Measurements from ENCODE around the gene SLK. TPM values are rescaled to one million over a fixed set of nuclear protein-coding genes. Genes with fewer than 3 reads are reported as not detected.

Gene SLK
- total and polyA plus RNA-seq, 2 of the 13 experiments (the other 11 are each of a cell fraction or from before 2014, with no cell fraction given), result 3.4 to 22.8 TPM

DNA sequence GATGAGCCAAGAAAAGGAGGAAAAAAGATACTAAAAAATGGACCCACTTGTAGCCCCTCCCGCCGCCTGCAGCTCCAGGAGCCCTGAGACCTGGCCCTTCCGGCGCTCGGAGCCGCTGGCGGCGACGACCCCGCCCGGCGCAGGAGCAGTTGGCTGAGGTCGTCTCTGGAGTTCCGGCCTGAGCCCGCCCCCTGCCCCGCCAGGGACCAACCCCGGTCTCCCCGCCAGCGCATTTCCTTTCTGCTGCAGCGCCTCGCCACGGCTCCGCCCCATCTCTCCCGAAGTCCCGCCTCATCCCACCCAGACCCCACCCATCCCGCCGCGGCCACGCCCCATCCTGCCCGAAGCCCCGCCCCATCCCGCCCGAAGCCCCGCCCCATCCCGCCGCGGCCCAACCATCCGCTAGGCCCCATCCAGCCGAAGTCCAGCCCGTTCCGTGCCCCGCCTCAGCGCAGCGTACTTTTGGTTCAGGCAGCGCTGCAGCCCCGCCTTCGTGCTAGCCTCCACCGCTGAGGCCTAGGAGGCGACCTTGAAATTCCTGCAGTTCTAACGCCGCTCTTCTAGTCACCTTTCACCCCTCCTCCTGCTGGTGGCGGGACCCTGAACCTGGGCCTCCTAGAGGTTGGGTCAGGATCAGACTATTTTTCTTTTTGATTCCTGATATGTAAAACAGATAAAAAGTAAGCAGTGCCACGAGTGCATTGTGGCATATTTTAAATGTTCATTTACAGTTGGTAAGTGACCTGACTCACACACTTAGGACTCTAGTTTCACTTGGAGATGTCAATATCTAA is 48.7 kb upstream of the SLK start, which contains the start of gene STN1 (continued):
- TF ChIP-seq, protein P1, sequence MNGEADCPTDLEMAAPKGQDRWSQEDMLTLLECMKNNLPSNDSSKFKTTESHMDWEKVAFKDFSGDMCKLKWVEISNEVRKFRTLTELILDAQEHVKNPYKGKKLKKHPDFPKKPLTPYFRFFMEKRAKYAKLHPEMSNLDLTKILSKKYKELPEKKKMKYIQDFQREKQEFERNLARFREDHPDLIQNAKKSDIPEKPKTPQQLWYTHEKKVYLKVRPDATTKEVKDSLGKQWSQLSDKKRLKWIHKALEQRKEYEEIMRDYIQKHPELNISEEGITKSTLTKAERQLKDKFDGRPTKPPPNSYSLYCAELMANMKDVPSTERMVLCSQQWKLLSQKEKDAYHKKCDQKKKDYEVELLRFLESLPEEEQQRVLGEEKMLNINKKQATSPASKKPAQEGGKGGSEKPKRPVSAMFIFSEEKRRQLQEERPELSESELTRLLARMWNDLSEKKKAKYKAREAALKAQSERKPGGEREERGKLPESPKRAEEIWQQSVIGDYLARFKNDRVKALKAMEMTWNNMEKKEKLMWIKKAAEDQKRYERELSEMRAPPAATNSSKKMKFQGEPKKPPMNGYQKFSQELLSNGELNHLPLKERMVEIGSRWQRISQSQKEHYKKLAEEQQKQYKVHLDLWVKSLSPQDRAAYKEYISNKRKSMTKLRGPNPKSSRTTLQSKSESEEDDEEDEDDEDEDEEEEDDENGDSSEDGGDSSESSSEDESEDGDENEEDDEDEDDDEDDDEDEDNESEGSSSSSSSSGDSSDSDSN (CRISPR knock-in tag; IDR thresholded peaks at IDR 0.05), result peak; percentile 54
- TF ChIP-seq ZNF629 (CRISPR knock-in tag; conservative IDR thresholded peaks at IDR 0.05) (peak; percentile 14; the same call in 1 of the 2 replicates), HNF4A (CRISPR knock-in tag; IDR thresholded peaks at IDR 0.05) (peak; percentile 84), ZNF569 (CRISPR knock-in tag; IDR thresholded peaks at IDR 0.05; ENCODE audit: borderline replicate concordance) (no peak; the same call in 1 of the 2 replicates), ZNF749 (CRISPR knock-in tag; IDR thresholded peaks at IDR 0.05; ENCODE audit: borderline replicate concordance) (no peak; the same call in 1 of the 2 replicates), ATRX (CRISPR knock-in tag; IDR thresholded peaks at IDR 0.05; ENCODE audit: borderline replicate concordance) (no peak), ZNF550 (CRISPR knock-in tag; IDR thresholded peaks at IDR 0.05; ENCODE audit: borderline replicate concordance) (no peak), GTF3A (CRISPR knock-in tag; conservative IDR thresholded peaks at IDR 0.05) (no peak), NFKB2 (CRISPR knock-in tag; IDR thresholded peaks at IDR 0.05; ENCODE audit: borderline replicate concordance) (no peak), ARID2 (CRISPR knock-in tag; IDR thresholded peaks at IDR 0.05; ENCODE audit: borderline replicate concordance) (no peak), TEAD2 (CRISPR knock-in tag; IDR thresholded peaks at IDR 0.05) (no peak), SNRNP70 (IDR thresholded peaks at IDR 0.05; ENCODE audit: low read depth, low read length) (no peak), RBAK (CRISPR knock-in tag; IDR thresholded peaks at IDR 0.05) (no peak), NFATC3 (CRISPR knock-in tag; IDR thresholded peaks at IDR 0.05) (no peak)
- TF ChIP-seq, protein P2, sequence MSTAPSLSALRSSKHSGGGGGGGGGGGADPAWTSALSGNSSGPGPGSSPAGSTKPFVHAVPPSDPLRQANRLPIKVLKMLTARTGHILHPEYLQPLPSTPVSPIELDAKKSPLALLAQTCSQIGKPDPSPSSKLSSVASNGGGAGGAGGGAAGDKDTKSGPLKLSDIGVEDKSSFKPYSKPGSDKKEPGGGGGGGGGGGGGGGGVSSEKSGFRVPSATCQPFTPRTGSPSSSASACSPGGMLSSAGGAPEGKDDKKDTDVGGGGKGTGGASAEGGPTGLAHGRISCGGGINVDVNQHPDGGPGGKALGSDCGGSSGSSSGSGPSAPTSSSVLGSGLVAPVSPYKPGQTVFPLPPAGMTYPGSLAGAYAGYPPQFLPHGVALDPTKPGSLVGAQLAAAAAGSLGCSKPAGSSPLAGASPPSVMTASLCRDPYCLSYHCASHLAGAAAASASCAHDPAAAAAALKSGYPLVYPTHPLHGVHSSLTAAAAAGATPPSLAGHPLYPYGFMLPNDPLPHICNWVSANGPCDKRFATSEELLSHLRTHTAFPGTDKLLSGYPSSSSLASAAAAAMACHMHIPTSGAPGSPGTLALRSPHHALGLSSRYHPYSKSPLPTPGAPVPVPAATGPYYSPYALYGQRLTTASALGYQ (CRISPR knock-in tag; IDR thresholded peaks at IDR 0.05), result peak; percentile 26; the same call in 1 of the 2 replicates
- TF ChIP-seq, protein P3, sequence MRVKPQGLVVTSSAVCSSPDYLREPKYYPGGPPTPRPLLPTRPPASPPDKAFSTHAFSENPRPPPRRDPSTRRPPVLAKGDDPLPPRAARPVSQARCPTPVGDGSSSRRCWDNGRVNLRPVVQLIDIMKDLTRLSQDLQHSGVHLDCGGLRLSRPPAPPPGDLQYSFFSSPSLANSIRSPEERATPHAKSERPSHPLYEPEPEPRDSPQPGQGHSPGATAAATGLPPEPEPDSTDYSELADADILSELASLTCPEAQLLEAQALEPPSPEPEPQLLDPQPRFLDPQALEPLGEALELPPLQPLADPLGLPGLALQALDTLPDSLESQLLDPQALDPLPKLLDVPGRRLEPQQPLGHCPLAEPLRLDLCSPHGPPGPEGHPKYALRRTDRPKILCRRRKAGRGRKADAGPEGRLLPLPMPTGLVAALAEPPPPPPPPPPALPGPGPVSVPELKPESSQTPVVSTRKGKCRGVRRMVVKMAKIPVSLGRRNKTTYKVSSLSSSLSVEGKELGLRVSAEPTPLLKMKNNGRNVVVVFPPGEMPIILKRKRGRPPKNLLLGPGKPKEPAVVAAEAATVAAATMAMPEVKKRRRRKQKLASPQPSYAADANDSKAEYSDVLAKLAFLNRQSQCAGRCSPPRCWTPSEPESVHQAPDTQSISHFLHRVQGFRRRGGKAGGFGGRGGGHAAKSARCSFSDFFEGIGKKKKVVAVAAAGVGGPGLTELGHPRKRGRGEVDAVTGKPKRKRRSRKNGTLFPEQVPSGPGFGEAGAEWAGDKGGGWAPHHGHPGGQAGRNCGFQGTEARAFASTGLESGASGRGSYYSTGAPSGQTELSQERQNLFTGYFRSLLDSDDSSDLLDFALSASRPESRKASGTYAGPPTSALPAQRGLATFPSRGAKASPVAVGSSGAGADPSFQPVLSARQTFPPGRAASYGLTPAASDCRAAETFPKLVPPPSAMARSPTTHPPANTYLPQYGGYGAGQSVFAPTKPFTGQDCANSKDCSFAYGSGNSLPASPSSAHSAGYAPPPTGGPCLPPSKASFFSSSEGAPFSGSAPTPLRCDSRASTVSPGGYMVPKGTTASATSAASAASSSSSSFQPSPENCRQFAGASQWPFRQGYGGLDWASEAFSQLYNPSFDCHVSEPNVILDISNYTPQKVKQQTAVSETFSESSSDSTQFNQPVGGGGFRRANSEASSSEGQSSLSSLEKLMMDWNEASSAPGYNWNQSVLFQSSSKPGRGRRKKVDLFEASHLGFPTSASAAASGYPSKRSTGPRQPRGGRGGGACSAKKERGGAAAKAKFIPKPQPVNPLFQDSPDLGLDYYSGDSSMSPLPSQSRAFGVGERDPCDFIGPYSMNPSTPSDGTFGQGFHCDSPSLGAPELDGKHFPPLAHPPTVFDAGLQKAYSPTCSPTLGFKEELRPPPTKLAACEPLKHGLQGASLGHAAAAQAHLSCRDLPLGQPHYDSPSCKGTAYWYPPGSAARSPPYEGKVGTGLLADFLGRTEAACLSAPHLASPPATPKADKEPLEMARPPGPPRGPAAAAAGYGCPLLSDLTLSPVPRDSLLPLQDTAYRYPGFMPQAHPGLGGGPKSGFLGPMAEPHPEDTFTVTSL (CRISPR knock-in tag; IDR thresholded peaks at IDR 0.05; ENCODE audit: borderline replicate concordance), result no peak

Measured in HepG2 (cell line).